K562 (cell line): ENCODE results near the gene RNF224.

Experiments used
- CBFA2T3 ChIP-seq: fragments of 450-650 bp; IDR thresholded peaks from 2 replicates; pipeline ENCODE4 v1.6.1; 2017
- EP300 ChIP-seq: IDR thresholded peaks from 2 replicates; pipeline ENCODE4 v1.6.1; 2012; ENCODE audit warnings: low read length, improper control_type of control experiment
- FOXA3 ChIP-seq, 2 experiments: fragments of 450-650 bp in 1 of 2; sonication (generic) in 1 of 2; formaldehyde crosslinking; IDR thresholded peaks in 1 of 2; conservative IDR thresholded peaks in 1 of 2; 2 replicates each; pipeline versions ENCODE4 v1.4.0 to v1.8.0; 2020 to 2022; ENCODE audit warnings: mild to moderate bottlenecking in 2 of 2, missing genetic modification reagents in 1 of 2
- GABPA ChIP-seq: fragments of 200-800 bp; sonication (Bioruptor generic); conservative IDR thresholded peaks from 2 replicates; pipeline ENCODE4 v1.6.1; 2016; ENCODE audit warnings: low read depth, missing genetic modification characterization, missing compliant biosample characterization
- GATAD2A ChIP-seq: fragments of 450-650 bp; IDR thresholded peaks from 2 replicates; pipeline ENCODE4 v1.6.1; 2017
- KLF16 ChIP-seq: IDR thresholded peaks from 2 replicates; pipeline ENCODE4 v1.6.1; 2016; ENCODE audit warnings: antibody characterized with exemption
- MAFG ChIP-seq: fragments of 450-650 bp; conservative IDR thresholded peaks from 2 replicates; pipeline ENCODE4 v1.6.1; 2016; ENCODE audit warnings: missing genetic modification characterization, missing compliant biosample characterization
- POLR2AphosphoS5 ChIP-seq: IDR thresholded peaks from 2 replicates; pipeline ENCODE4 v1.6.1; 2011; ENCODE audit warnings: mild to moderate bottlenecking, low read depth, low read length, moderate library complexity; ENCODE audit not compliant: control insufficient read depth, insufficient read depth
- TF ChIP-seq, protein P1 (sequence below), 3 experiments: IDR thresholded peaks in 2 of 3; conservative IDR thresholded peaks in 1 of 3; 2 replicates each; pipeline ENCODE4 v1.5.1; 2011 to 2012; ENCODE audit warnings: low read length in 3 of 3, mild to moderate bottlenecking in 3 of 3, control low read depth in 2 of 3, improper control_type of control experiment in 1 of 3, inconsistent platforms in 1 of 3, low read depth in 1 of 3, mixed read lengths in 1 of 3, moderate library complexity in 1 of 3; ENCODE audit not compliant: insufficient read depth in 2 of 3
- TF ChIP-seq, protein P2 (sequence below): sonication (generic); formaldehyde crosslinking; IDR thresholded peaks from 2 replicates; pipeline ENCODE4 v1.9.0; 2022; ENCODE audit warnings: mild to moderate bottlenecking, missing genetic modification reagents
- TF ChIP-seq, protein P3 (sequence below), 2 experiments: IDR thresholded peaks in 1 of 2; conservative IDR thresholded peaks in 1 of 2; 2 replicates each; pipeline ENCODE4 v1.6.1; 2016; ENCODE audit warnings: low read depth in 2 of 2, mild to moderate bottlenecking in 1 of 2, missing compliant biosample characterization in 1 of 2, missing genetic modification characterization in 1 of 2, moderate library complexity in 1 of 2

- TF ChIP-seq POLR2AphosphoS5, result no peak
- TF ChIP-seq GABPA (tag), result no peak
- TF ChIP-seq GATAD2A, result no peak
- TF ChIP-seq, protein P1, sequence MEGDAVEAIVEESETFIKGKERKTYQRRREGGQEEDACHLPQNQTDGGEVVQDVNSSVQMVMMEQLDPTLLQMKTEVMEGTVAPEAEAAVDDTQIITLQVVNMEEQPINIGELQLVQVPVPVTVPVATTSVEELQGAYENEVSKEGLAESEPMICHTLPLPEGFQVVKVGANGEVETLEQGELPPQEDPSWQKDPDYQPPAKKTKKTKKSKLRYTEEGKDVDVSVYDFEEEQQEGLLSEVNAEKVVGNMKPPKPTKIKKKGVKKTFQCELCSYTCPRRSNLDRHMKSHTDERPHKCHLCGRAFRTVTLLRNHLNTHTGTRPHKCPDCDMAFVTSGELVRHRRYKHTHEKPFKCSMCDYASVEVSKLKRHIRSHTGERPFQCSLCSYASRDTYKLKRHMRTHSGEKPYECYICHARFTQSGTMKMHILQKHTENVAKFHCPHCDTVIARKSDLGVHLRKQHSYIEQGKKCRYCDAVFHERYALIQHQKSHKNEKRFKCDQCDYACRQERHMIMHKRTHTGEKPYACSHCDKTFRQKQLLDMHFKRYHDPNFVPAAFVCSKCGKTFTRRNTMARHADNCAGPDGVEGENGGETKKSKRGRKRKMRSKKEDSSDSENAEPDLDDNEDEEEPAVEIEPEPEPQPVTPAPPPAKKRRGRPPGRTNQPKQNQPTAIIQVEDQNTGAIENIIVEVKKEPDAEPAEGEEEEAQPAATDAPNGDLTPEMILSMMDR (IDR thresholded peaks at IDR 0.05 in 2 of 3, conservative IDR thresholded peaks at IDR 0.05 in 1 of 3; ENCODE audit: insufficient read depth in 2 of 3, low read depth in 1 of 3, low read length in 3 of 3), result peak; percentile 96 to 97 (median 96)
- no peak for TF ChIP-seq EP300
- no peak for TF ChIP-seq MAFG
- TF ChIP-seq, protein P2, sequence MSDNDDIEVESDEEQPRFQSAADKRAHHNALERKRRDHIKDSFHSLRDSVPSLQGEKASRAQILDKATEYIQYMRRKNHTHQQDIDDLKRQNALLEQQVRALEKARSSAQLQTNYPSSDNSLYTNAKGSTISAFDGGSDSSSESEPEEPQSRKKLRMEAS, result peak; percentile 27; the same call in 1 of the 2 replicates
- TF ChIP-seq FOXA3 (CRISPR knock-in tag; conservative IDR thresholded peaks at IDR 0.05 in 1 of 2, IDR thresholded peaks at IDR 0.05 in 1 of 2), result no peak
- TF ChIP-seq, protein P3, sequence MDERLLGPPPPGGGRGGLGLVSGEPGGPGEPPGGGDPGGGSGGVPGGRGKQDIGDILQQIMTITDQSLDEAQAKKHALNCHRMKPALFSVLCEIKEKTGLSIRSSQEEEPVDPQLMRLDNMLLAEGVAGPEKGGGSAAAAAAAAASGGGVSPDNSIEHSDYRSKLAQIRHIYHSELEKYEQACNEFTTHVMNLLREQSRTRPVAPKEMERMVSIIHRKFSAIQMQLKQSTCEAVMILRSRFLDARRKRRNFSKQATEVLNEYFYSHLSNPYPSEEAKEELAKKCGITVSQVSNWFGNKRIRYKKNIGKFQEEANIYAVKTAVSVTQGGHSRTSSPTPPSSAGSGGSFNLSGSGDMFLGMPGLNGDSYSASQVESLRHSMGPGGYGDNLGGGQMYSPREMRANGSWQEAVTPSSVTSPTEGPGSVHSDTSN (CRISPR knock-in tag; IDR thresholded peaks at IDR 0.05; ENCODE audit: low read depth), result no peak
- TF ChIP-seq, protein P3 (tag; conservative IDR thresholded peaks at IDR 0.05; ENCODE audit: low read depth), result no peak
- TF ChIP-seq CBFA2T3, result no peak
- no peak for TF ChIP-seq KLF16
Measured at GRCh38 chr9:137227054-137227852, at the start of gene RNF224.
